Smooth muscle cell (in vitro differentiated cells): Measurements from ENCODE around the gene GLT6D1. TPM values are rescaled to one million over a fixed set of nuclear protein-coding genes. Genes with fewer than 3 reads are reported as not detected.

Experiments
- DNase-seq: peaks from one replicate; lab custom pipeline; 2025; ENCODE audit not compliant: unreplicated experiment; lab: John Stamatoyannopoulos, UW
- H2AFZ ChIP-seq: fragments of 200-600 bp; sonication (generic); 2 replicates; pipeline ENCODE4 v1.6.0; 2016; ENCODE audit warnings: antibody characterized with exemption, low read depth, mild to moderate bottlenecking
- H3F3A ChIP-seq: fragments of 200-600 bp; sonication (generic); 2 replicates; pipeline ENCODE4 v1.6.0; 2017; ENCODE audit warnings: antibody characterized with exemption, low read depth
- H3K27ac ChIP-seq: fragments of 200-600 bp; sonication (generic); 2 replicates; pipeline ENCODE4 v1.5.1; 2016; ENCODE audit warnings: low read depth, mild to moderate bottlenecking
- H3K27me3 ChIP-seq: fragments of 200-600 bp; sonication (generic); 2 replicates; pipeline ENCODE4 v1.6.1; 2016; ENCODE audit warnings: low read depth, mild to moderate bottlenecking
- H3K36me3 ChIP-seq: fragments of 200-600 bp; sonication (generic); 2 replicates; pipeline ENCODE4 v1.5.1; 2016; ENCODE audit warnings: low read depth
- H3K4me1 ChIP-seq: fragments of 200-600 bp; sonication (generic); 2 replicates; pipeline ENCODE4 v1.5.1; 2016; ENCODE audit warnings: low read depth
- H3K4me2 ChIP-seq: fragments of 200-600 bp; sonication (generic); 2 replicates; pipeline ENCODE4 v1.6.0; 2016; ENCODE audit warnings: mild to moderate bottlenecking
- H3K4me3 ChIP-seq: fragments of 200-600 bp; sonication (generic); 2 replicates; pipeline ENCODE4 v1.5.1; 2016; ENCODE audit warnings: mild to moderate bottlenecking
- H3K79me2 ChIP-seq: fragments of 200-600 bp; sonication (generic); 2 replicates; pipeline ENCODE4 v1.6.0; 2016; ENCODE audit warnings: low read depth, mild to moderate bottlenecking
- H3K9ac ChIP-seq: fragments of 200-600 bp; sonication (generic); 2 replicates; pipeline ENCODE4 v1.6.0; 2016; ENCODE audit warnings: low read depth
- H3K9me3 ChIP-seq: fragments of 200-600 bp; sonication (generic); replicated peaks from 2 replicates; pipeline ENCODE4 v1.5.1; 2016; ENCODE audit warnings: low read depth
- H4K20me1 ChIP-seq: fragments of 200-600 bp; sonication (generic); 2 replicates; pipeline ENCODE4 v1.6.0; 2016; ENCODE audit warnings: low read depth
- WGBS: methylation state at CpG from one replicate; pipeline ENCODE4 v1.1.7; 2016; ENCODE audit warnings: low lambda C conversion rate; 5-methylcytosine and 5-hydroxymethylcytosine counted together
- polyA plus RNA-seq: library from polyadenylated mRNA; unstranded; fragments of >200 nt; fragmentation: Nextera tagmentation; extraction: Ambion mirVana; gene quantifications from 2 replicates; pipeline ENCODE4 v1.2.1, GENCODE V29; 2016
- total RNA-seq: library from RNA; depleted of rRNA; stranded (reverse); fragments of >200 nt; gene quantifications from 2 replicates; pipeline ENCODE4 v1.2.3, GENCODE V29; 2014
- TF ChIP-seq, protein P1 (sequence below): fragments of 200-600 bp; sonication (generic); IDR thresholded peaks from 2 replicates; pipeline ENCODE4 v1.5.1; 2017; ENCODE audit warnings: borderline replicate concordance, mild to moderate bottlenecking, antibody characterized with exemption; ENCODE audit not compliant: insufficient read depth, poor library complexity, severe bottlenecking

The GLT6D1 gene
- total and polyA plus RNA-seq, 2 experiments from 2014 or later: not detected

DNA sequence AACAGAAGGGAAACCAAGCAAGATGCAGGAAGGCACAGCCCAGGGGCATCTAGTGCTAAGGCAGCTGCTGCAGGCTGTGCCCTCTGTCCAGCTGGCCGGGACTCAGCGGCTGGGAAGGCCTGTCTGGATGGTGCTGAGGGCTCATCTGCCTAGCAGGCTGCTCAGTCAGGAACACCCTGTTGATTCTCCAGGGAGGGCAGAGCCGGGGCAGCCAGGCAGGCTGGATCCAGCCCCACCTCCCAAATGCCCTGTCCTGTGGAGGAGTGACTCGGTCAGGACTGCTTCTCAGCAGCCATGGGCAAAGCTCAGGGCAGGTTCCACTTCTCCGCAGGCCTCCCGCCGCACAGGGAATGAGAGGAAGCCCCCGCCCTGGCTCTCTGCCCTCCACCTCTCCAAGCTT is 16.0 kb upstream of the GLT6D1 start:
- H3F3A ChIP-seq: peaks cover 6% of the 10 kb centered on the region
- no peak overlapping the region for H2AFZ ChIP-seq
- no peak for DNase-seq
- no peaks in the 10 kb centered on the region for H3K9me3 ChIP-seq
- 92% methylated on average over 7 of the region's 8 CpGs for WGBS
- H3K9ac ChIP-seq: no peak overlapping the region
- TF ChIP-seq, protein P1, sequence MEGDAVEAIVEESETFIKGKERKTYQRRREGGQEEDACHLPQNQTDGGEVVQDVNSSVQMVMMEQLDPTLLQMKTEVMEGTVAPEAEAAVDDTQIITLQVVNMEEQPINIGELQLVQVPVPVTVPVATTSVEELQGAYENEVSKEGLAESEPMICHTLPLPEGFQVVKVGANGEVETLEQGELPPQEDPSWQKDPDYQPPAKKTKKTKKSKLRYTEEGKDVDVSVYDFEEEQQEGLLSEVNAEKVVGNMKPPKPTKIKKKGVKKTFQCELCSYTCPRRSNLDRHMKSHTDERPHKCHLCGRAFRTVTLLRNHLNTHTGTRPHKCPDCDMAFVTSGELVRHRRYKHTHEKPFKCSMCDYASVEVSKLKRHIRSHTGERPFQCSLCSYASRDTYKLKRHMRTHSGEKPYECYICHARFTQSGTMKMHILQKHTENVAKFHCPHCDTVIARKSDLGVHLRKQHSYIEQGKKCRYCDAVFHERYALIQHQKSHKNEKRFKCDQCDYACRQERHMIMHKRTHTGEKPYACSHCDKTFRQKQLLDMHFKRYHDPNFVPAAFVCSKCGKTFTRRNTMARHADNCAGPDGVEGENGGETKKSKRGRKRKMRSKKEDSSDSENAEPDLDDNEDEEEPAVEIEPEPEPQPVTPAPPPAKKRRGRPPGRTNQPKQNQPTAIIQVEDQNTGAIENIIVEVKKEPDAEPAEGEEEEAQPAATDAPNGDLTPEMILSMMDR: no peak
- peaks cover 2% of the 10 kb centered on the region for H3K36me3 ChIP-seq
- no peak overlapping the region for H3K4me2 ChIP-seq
- H3K27me3 ChIP-seq: no peaks in the 10 kb centered on the region
- no peak overlapping the region for H3K27ac ChIP-seq
- H3K4me3 ChIP-seq: no peak overlapping the region
- H3K4me1 ChIP-seq: no peaks in the 10 kb centered on the region
- H3K79me2 ChIP-seq: peaks cover 10% of the 10 kb centered on the region
- H4K20me1 ChIP-seq: peaks cover 81% of the 10 kb centered on the region

DNA sequence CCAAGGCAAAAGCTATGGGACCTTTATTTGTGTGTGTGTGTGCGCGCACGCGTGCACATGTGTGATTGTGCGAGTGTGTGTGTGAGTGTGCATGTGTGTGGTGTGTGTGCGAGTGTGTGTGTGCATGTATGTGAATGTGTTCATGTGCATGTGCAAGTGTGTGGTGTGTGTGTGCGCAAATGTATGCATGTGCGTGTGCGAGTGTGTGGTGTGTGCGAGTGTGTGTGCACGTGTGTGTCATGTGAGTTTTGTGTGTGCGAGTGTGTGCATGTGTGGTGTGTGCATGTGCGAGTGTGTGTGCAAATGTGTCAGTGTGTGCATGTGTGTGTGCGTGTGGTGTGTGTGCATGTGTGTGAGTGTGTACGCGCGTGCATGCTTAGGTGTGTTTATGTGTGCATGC is 11.1 kb upstream of the GLT6D1 start:
- no peaks in the 10 kb centered on the region for H3F3A ChIP-seq
- peaks cover 42% of the 10 kb centered on the region for H3K4me1 ChIP-seq
- H4K20me1 ChIP-seq: peaks cover 92% of the 10 kb centered on the region
- H3K79me2 ChIP-seq: peaks cover 55% of the 10 kb centered on the region
- no peak overlapping the region for H3K9ac ChIP-seq
- H3K4me3 ChIP-seq: no peak overlapping the region
- no peaks in the 10 kb centered on the region for H3K27me3 ChIP-seq
- H3K9me3 ChIP-seq: no peaks in the 10 kb centered on the region
- no peaks in the 10 kb centered on the region for H3K36me3 ChIP-seq
- no peak overlapping the region for H3K27ac ChIP-seq
- TF ChIP-seq, protein P1: no peak
- 91% methylated on average over 17 of the region's 17 CpGs for WGBS
- H2AFZ ChIP-seq: no peak overlapping the region
- DNase-seq: no peak
- H3K4me2 ChIP-seq: peak overlapping the region; percentile 87

DNA sequence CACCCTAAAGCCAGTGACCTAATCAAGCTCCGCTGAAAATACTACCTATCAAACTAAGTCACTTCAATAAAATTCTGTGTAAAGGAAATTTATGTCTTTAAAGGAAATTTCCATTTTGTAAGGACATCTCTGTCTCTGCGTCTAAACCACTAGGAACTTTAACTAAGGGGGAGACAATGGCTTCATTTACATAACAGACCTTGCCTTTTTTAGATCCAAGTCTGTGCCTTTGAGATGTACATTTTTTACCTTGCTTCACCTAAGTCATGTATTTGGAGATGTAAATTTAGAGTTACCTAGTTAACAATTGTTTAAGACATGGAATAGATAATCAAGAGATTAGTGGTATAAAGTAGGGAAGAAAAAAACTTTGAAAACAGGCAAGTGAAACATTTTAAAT is 10.2 kb upstream of the GLT6D1 start:
- no peaks in the 10 kb centered on the region for H3K27me3 ChIP-seq

More for the DNA sequence above, 10.2 kb upstream of the GLT6D1 start:
- peak overlapping the region; percentile 9 for H3K9ac ChIP-seq
- no peaks in the 10 kb centered on the region for H3F3A ChIP-seq
- H3K79me2 ChIP-seq: peaks cover 59% of the 10 kb centered on the region
- 19% methylated on average over 2 of the region's 2 CpGs for WGBS
- H4K20me1 ChIP-seq: peaks cover 83% of the 10 kb centered on the region
- H2AFZ ChIP-seq: no peak overlapping the region
- H3K36me3 ChIP-seq: no peaks in the 10 kb centered on the region
- peak overlapping the region; percentile 87 for H3K4me2 ChIP-seq
- H3K4me1 ChIP-seq: peaks cover 49% of the 10 kb centered on the region
- peak overlapping the region; percentile 37 for H3K27ac ChIP-seq
- H3K4me3 ChIP-seq: peak overlapping the region; percentile 54
- H3K9me3 ChIP-seq: no peaks in the 10 kb centered on the region
- TF ChIP-seq, protein P1: no peak
- DNase-seq: no peak
